Rectal smooth muscle tissue (tissue), 1 donor: Measurements from ENCODE around the gene PFN3.
"Not testable (repeated sequence)": the region's sequence is repeated elsewhere in the genome, so short reads cannot be mapped to it uniquely, and the experiment has no call there.

Source experiments
- H3K27ac ChIP-seq: one replicate; pipeline ENCODE4 v1.7.0; 2013; ENCODE audit warnings: low read depth, low read length, inconsistent platforms
- H3K27me3 ChIP-seq: one replicate; pipeline ENCODE4 v1.7.0; 2013; ENCODE audit warnings: low read length; ENCODE audit not compliant: control insufficient read depth, insufficient read depth
- H3K36me3 ChIP-seq: one replicate; pipeline ENCODE4 v1.7.0; 2013; ENCODE audit warnings: low read length; ENCODE audit not compliant: control insufficient read depth, insufficient read depth
- H3K4me1 ChIP-seq: one replicate; pipeline ENCODE4 v1.7.0; 2013; ENCODE audit warnings: low read length; ENCODE audit not compliant: control insufficient read depth, insufficient read depth
- H3K4me3 ChIP-seq: one replicate; pipeline ENCODE4 v1.7.0; 2013; ENCODE audit warnings: low read length
- H3K9ac ChIP-seq: one replicate; pipeline ENCODE4 v1.7.0; 2013; ENCODE audit warnings: low read length

Gene PFN3

GRCh38 chr5:177378884-177379883, 21.3 kb downstream of the PFN3 start:
- H3K27me3 ChIP-seq = no peaks in the 10 kb centered on the region
- no peaks in the 10 kb centered on the region for H3K4me1 ChIP-seq

GRCh38 chr5:177377851-177378776, 22.3 kb downstream of the PFN3 start:
- no peaks in the 10 kb centered on the region for H3K36me3 ChIP-seq
- H3K27ac ChIP-seq = no peak overlapping the region
- no peaks in the 10 kb centered on the region for H3K27me3 ChIP-seq
- no peaks in the 10 kb centered on the region for H3K4me1 ChIP-seq
- no peak overlapping the region for H3K4me3 ChIP-seq
- H3K9ac ChIP-seq = no peak overlapping the region

More at GRCh38 chr5:177378884-177379883, 21.3 kb downstream of the PFN3 start:
- Histone ChIP-seq H3K4me3 (no peak overlapping the region), H3K36me3 (no peaks in the 10 kb centered on the region), H3K9ac (no peak overlapping the region), H3K27ac (no peak overlapping the region)

GRCh38 chr5:177376107-177376506, 24.4 kb downstream of the PFN3 start:
- H3K27me3 ChIP-seq = no peaks in the 10 kb centered on the region
- H3K4me3 ChIP-seq = no peak overlapping the region
- H3K9ac ChIP-seq = no peak overlapping the region
- H3K4me1 ChIP-seq = peaks cover 3% of the 10 kb centered on the region
- H3K36me3 ChIP-seq = no peaks in the 10 kb centered on the region
- no peak overlapping the region for H3K27ac ChIP-seq

GRCh38 chr5:177375516-177375915, 24.9 kb downstream of the PFN3 start:
- H3K27ac ChIP-seq, H3K27me3 ChIP-seq, H3K4me1 ChIP-seq, H3K9ac ChIP-seq, H3K36me3 ChIP-seq, H3K4me3 ChIP-seq: not testable (repeated sequence)

GRCh38 chr5:177374211-177374610, 26.2 kb downstream of the PFN3 start:
- Histone ChIP-seq H3K4me1 (peaks cover 3% of the 10 kb centered on the region), H3K27ac (no peak overlapping the region), H3K36me3 (no peaks in the 10 kb centered on the region), H3K27me3 (no peaks in the 10 kb centered on the region), H3K4me3 (no peak overlapping the region), H3K9ac (no peak overlapping the region)

GRCh38 chr5:177373806-177374205, 26.7 kb downstream of the PFN3 start:
- Histone ChIP-seq H3K27me3 (no peaks in the 10 kb centered on the region), H3K27ac (no peak overlapping the region), H3K9ac (no peak overlapping the region), H3K4me1 (peaks cover 3% of the 10 kb centered on the region), H3K36me3 (no peaks in the 10 kb centered on the region), H3K4me3 (no peak overlapping the region)

GRCh38 chr5:177372910-177373309, 27.6 kb downstream of the PFN3 start:
- Histone ChIP-seq H3K9ac (no peak overlapping the region), H3K4me3 (no peak overlapping the region), H3K27me3 (no peaks in the 10 kb centered on the region), H3K4me1 (peaks cover 3% of the 10 kb centered on the region), H3K27ac (no peak overlapping the region), H3K36me3 (peaks cover 3% of the 10 kb centered on the region)

- H3K9ac ChIP-seq = no peak overlapping the region
- peaks cover 3% of the 10 kb centered on the region for H3K36me3 ChIP-seq
- H3K4me1 ChIP-seq = peaks cover 7% of the 10 kb centered on the region
- no peak overlapping the region for H3K4me3 ChIP-seq
- H3K27me3 ChIP-seq = no peaks in the 10 kb centered on the region
- no peak overlapping the region for H3K27ac ChIP-seq
Observed at GRCh38 chr5:177372034-177372896, 28.2 kb downstream of the PFN3 start.

GRCh38 chr5:177371120-177372033, 29.1 kb downstream of the PFN3 start:
- Histone ChIP-seq H3K27ac (no peak overlapping the region), H3K4me3 (peak overlapping the region; percentile 65), H3K36me3 (peaks cover 3% of the 10 kb centered on the region), H3K9ac (peak overlapping the region; percentile 11), H3K4me1 (peaks cover 9% of the 10 kb centered on the region), H3K27me3 (no peaks in the 10 kb centered on the region)

- Histone ChIP-seq H3K27me3 (no peaks in the 10 kb centered on the region), H3K4me3 (peak overlapping the region; percentile 65), H3K27ac (no peak overlapping the region), H3K36me3 (peaks cover 3% of the 10 kb centered on the region), H3K4me1 (peaks cover 14% of the 10 kb centered on the region), H3K9ac (no peak overlapping the region)
Observed at GRCh38 chr5:177370488-177371119, 29.9 kb downstream of the PFN3 start.
